Neutrophil (primary cell): ENCODE measurements around the gene GTF3C4.

Experiments used
- H3K27ac ChIP-seq: fragments of 200-600 bp; sonication (generic); 2 replicates; pipeline ENCODE4 v1.5.1; 2016; ENCODE audit warnings: mild to moderate bottlenecking, moderate library complexity
- H3K27me3 ChIP-seq: fragments of 200-600 bp; sonication (generic); 2 replicates; pipeline ENCODE4 v1.6.0; 2016; ENCODE audit warnings: mild to moderate bottlenecking
- H3K36me3 ChIP-seq: fragments of 200-600 bp; sonication (generic); 2 replicates; pipeline ENCODE4 v1.5.1; 2017
- H3K4me1 ChIP-seq, 2 experiments: fragments of 200-600 bp in 1 of 2; sonication (generic) in 1 of 2; 1 replicate in 1 of 2; 2 replicates in 1 of 2; pipeline versions ENCODE4 v1.5.1 to v1.6.1; 2013 to 2016; ENCODE audit warnings: low read depth in 1 of 2, low read length in 1 of 2, mild to moderate bottlenecking in 1 of 2, moderate library complexity in 1 of 2; ENCODE audit not compliant: control insufficient read depth in 1 of 2, insufficient read depth in 1 of 2
- H3K4me3 ChIP-seq, 2 experiments: fragments of 200-600 bp in 1 of 2; sonication (generic) in 1 of 2; 1 replicate in 1 of 2; 2 replicates in 1 of 2; pipeline ENCODE4 v1.5.1; 2013 to 2016; ENCODE audit warnings: low read depth in 1 of 2, low read length in 1 of 2, mild to moderate bottlenecking in 1 of 2, moderate library complexity in 1 of 2
- H3K9me3 ChIP-seq: fragments of 200-600 bp; sonication (generic); 2 replicates; pipeline ENCODE4 v1.5.1; 2016
- TF ChIP-seq, protein P1 (sequence below): fragments of 200-600 bp; sonication (generic); IDR thresholded peaks from 2 replicates; pipeline ENCODE4 v1.5.1; 2016; ENCODE audit warnings: antibody characterized with exemption

Gene GTF3C4

DNA sequence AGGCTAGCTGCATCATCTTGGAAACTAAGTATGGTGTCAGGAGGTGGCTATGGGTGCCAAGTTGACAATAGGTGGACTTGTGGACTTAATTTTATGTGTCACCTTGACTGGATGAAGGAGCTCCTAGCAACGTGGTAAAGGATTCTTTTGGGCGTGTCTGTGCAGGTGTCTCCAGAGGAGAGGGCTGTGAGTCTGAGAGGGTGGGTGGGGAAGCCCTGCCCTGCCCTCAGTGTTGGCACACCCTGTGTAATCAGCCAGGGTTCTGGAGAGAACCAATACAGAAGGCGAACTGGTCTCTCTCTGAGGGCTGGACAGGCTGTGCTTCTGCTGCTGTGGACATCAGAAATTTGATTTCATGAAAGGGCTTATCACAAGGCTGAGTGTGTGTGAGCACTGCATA is 61.0 kb downstream of the GTF3C4 start:
- Histone ChIP-seq H3K4me3 (no peak overlapping the region), H3K27me3 (peaks cover 15% of the 10 kb centered on the region), H3K36me3 (no peaks in the 10 kb centered on the region), H3K4me1 (no peaks in the 10 kb centered on the region), H3K9me3 (no peaks in the 10 kb centered on the region), H3K27ac (no peak overlapping the region)
- TF ChIP-seq, protein P1, sequence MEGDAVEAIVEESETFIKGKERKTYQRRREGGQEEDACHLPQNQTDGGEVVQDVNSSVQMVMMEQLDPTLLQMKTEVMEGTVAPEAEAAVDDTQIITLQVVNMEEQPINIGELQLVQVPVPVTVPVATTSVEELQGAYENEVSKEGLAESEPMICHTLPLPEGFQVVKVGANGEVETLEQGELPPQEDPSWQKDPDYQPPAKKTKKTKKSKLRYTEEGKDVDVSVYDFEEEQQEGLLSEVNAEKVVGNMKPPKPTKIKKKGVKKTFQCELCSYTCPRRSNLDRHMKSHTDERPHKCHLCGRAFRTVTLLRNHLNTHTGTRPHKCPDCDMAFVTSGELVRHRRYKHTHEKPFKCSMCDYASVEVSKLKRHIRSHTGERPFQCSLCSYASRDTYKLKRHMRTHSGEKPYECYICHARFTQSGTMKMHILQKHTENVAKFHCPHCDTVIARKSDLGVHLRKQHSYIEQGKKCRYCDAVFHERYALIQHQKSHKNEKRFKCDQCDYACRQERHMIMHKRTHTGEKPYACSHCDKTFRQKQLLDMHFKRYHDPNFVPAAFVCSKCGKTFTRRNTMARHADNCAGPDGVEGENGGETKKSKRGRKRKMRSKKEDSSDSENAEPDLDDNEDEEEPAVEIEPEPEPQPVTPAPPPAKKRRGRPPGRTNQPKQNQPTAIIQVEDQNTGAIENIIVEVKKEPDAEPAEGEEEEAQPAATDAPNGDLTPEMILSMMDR: no peak

DNA sequence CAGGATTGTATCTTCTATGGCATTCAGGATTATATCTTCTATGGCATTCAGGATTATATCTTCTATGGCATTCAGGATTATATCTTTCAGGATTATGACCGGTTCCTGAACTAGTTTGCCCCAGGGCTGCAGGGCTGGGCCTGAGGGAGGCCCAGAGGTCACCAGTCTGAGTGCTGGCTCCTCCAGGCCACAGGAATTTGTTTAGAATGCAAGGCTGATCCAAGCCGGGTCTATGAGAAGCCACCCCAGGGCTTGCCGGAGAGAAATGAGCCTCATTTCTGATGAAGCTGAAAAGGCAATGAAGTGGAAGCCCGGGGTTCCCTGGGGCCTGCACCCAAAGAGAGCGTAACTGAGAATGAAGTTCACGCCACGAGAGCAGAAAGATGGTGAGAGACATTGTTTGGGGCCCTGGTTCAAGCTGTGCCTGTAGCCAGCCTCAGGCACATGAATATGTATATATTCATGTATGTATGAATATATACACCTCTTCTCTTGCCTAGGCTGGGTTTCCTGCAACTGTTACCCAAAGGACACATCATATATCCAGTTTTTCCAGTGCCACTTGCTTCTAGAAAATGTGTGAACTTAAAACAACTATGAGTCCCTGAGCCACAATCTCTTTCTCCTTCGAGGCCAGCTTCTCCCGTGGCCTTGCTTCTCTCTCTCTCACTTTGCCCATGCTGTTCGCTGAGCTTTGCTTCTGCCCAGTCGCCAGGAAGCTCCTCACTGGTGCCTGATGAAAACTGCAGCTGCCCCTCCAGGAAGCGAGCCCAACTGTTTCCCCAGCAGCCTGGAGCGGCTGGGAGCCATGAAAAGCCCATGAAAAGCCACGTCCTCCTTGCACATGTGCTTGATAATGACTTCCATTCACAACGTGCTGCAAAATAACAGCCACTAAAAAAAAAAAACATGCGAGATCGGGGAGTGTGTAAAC is 62.3 kb downstream of the GTF3C4 start:
- H3K4me3 ChIP-seq: no peak overlapping the region
- H3K9me3 ChIP-seq: no peaks in the 10 kb centered on the region
- TF ChIP-seq, protein P1: no peak
- peaks cover 4% of the 10 kb centered on the region for H3K27me3 ChIP-seq
- H3K36me3 ChIP-seq: no peaks in the 10 kb centered on the region
- no peak overlapping the region for H3K27ac ChIP-seq
- no peaks in the 10 kb centered on the region for H3K4me1 ChIP-seq

DNA sequence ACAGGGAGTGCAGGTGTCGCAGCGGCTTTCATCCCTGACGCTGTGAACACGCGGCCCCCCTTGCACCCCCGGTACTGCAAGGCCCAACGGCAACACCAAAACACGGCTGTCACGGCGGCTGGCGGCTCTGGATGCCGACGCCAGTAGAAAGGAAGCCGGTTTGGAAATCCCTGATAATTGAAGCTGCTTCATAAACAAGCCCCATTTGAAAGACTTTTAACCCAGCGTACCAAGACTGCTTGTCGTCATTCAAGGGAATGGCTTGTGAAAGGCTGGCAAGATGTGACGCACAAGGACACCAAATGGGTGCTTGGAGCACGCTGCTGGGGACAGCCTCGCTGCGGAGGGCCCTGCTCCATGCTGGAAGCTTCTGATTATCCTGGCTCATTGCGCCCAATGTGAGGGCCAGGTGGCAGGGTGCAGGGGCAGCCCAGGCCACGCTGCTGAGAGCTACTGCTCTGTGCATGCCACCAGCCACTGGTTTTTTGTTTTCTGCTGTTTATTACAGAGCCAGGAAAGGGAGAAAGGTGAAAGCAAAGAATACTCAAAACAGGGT is 63.1 kb downstream of the GTF3C4 start:
- TF ChIP-seq, protein P1: no peak

DNA sequence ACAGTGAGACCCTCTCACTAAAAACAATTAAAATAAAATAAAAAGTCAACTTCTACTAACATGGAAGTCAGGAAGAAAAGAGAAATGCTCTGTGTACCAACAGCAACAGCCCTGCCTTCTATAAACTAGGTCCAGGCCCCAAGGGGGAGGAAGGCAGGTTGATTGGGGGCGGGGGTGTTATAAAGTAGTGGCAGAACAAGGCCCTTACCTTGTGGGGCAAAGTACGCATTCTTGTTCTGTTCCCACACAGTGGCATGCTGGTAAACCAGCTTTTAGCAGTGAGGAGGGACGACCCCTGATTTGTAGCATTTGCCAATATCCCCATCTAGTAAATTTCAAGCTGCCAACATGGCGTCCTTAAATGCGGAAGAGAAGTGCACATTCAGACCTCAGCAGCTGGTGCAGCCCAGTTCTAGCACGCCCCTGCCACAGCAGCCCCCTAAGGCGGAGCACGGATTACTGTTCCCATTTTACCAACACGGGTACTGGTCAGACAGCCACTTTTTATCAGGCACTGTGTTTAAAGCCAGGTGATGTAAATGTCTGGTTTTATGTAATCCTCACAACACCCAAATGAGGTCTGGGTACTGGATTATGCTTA is 69.5 kb downstream of the GTF3C4 start:
- Histone ChIP-seq H3K4me3 (no peak overlapping the region), H3K27ac (no peak overlapping the region), H3K4me1 (no peaks in the 10 kb centered on the region), H3K9me3 (no peaks in the 10 kb centered on the region), H3K27me3 (peaks cover 32% of the 10 kb centered on the region), H3K36me3 (no peaks in the 10 kb centered on the region)
- TF ChIP-seq, protein P1: no peak

More for the DNA sequence above, 63.1 kb downstream of the GTF3C4 start:
- H3K4me1 ChIP-seq: no peaks in the 10 kb centered on the region
- no peak overlapping the region for H3K4me3 ChIP-seq
- H3K27ac ChIP-seq: no peak overlapping the region
- H3K9me3 ChIP-seq: no peaks in the 10 kb centered on the region
- peaks cover 5% of the 10 kb centered on the region for H3K27me3 ChIP-seq
- H3K36me3 ChIP-seq: no peaks in the 10 kb centered on the region

DNA sequence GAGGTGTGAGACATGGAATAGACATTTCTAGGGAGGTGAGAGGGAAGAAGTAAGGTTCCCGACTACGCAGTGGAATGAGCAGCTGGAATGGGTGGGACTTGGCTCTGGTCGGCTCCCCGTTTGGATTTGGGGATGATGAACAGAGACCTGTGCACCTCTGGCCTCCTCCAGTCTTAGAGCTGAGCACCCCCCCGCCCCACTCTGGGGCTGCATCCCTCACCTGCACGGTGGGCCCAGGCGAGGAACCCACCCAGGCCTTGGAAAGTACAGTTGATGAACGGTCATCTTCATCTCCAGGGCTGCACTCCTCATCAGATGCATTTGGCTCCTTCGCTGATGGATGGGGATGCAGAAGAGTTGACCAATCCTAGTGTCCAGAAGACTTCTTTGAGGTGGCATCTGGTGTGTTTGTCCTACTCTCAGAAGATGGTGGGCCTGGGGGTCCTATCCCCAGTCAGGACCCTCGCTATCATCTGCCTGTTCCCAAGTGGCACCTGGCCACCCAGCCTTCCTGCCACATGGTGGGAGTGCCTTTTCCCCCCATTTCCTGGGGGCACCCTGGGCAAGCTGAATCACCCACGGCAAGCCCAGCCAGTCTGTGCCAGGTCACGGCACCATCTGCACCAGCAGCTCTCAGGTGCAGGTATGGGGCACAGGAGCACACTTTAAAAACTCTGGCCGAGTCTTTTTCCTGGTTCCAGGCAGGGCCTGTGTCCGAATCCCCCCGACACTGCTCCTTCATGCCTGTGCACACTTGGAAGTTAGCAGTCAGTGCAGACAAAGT is 70.5 kb downstream of the GTF3C4 start:
- no peak overlapping the region for H3K27ac ChIP-seq
- peaks cover 41% of the 10 kb centered on the region for H3K27me3 ChIP-seq
- TF ChIP-seq, protein P1: no peak
- no peak overlapping the region for H3K4me3 ChIP-seq
- H3K4me1 ChIP-seq: no peaks in the 10 kb centered on the region
- H3K36me3 ChIP-seq: no peaks in the 10 kb centered on the region
- H3K9me3 ChIP-seq: no peaks in the 10 kb centered on the region
